CD4-positive, alpha-beta T cell (primary cell): ENCODE measurements around the gene GYPE. TPM values are rescaled to one million over a fixed set of nuclear protein-coding genes. Genes with fewer than 3 reads are reported as not detected.
"Not testable (repeated sequence)": the region's sequence is repeated elsewhere in the genome, so short reads cannot be mapped to it uniquely, and the experiment has no call there.

Experiments used
- ATAC-seq: fragments of 200-7000 bp; cut with Tn5 transposase; one replicate; pipeline ENCODE4 v1.10.0; 2022; ENCODE audit warnings: mild to moderate bottlenecking; ENCODE audit not compliant: poor library complexity
- CTCF ChIA-PET: fragments of 350-600 bp; sonication (Branson Sonifier 250); formaldehyde crosslinking; loops from one replicate; lab custom pipeline; 2021; ENCODE audit warnings: antibody characterized with exemption, inconsistent platforms; lab: Charles Lee
- POLR2A ChIA-PET: fragments of 350-600 bp; sonication (Branson Sonifier 250); formaldehyde crosslinking; loops from one replicate; lab custom pipeline; 2021; ENCODE audit warnings: antibody characterized with exemption, inconsistent platforms; lab: Charles Lee
- DNase-seq, 14 experiments: peaks; one replicate each; pipeline ENCODE4 v3.0.0-alpha.2; 2013 to 2020; ENCODE audit warnings: mixed read lengths in 2 of 14
- H3K27ac ChIP-seq, 2 donors: one replicate each; pipeline versions ENCODE4 v1.5.1 to v1.7.0; 2013; ENCODE audit warnings: low read length in 2 of 2, low read depth in 1 of 2, mild to moderate bottlenecking in 1 of 2
- H3K27me3 ChIP-seq, 2 experiments: 1 replicate in 1 of 2; 2 replicates in 1 of 2; pipeline versions ENCODE4 v1.6.1 to v1.7.0; 2013; ENCODE audit warnings: low read length in 2 of 2, control low read depth in 1 of 2, mild to moderate bottlenecking in 1 of 2, moderate library complexity in 1 of 2; ENCODE audit not compliant: insufficient read depth in 2 of 2, control insufficient read depth in 1 of 2
- H3K36me3 ChIP-seq: one replicate; pipeline ENCODE4 v1.6.1; 2013; ENCODE audit warnings: low read length, control low read depth; ENCODE audit not compliant: insufficient read depth
- H3K4me1 ChIP-seq: one replicate; pipeline ENCODE4 v1.6.1; 2013; ENCODE audit warnings: low read length, control low read depth; ENCODE audit not compliant: insufficient read depth
- H3K4me3 ChIP-seq: one replicate; pipeline ENCODE4 v1.5.1; 2013; ENCODE audit warnings: mild to moderate bottlenecking, low read length, moderate library complexity
- H3K9me3 ChIP-seq, 2 experiments: 1 replicate in 1 of 2; 2 replicates in 1 of 2; pipeline versions ENCODE4 v1.6.1 to v1.7.0; 2013; ENCODE audit warnings: low read length in 2 of 2, mild to moderate bottlenecking in 2 of 2, control low read depth in 1 of 2, moderate library complexity in 1 of 2; ENCODE audit not compliant: control insufficient read depth in 1 of 2, insufficient read depth in 1 of 2
- H3K27ac Mint-ChIP-seq: one replicate; pipeline ENCODE4 v1.8.0; 2020; ENCODE audit warnings: mixed read lengths
- H3K27me3 Mint-ChIP-seq: one replicate; pipeline ENCODE4 v1.8.0; 2021; ENCODE audit warnings: mixed read lengths
- H3K36me3 Mint-ChIP-seq: one replicate; pipeline ENCODE4 v1.8.0; 2021; ENCODE audit warnings: low read depth, mixed read lengths
- H3K4me1 Mint-ChIP-seq: one replicate; pipeline ENCODE4 v1.8.0; 2021; ENCODE audit warnings: low read depth, mixed read lengths
- H3K4me3 Mint-ChIP-seq: one replicate; pipeline ENCODE4 v1.8.0; 2020; ENCODE audit warnings: mild to moderate bottlenecking, mixed read lengths
- H3K9me3 Mint-ChIP-seq: one replicate; pipeline ENCODE4 v1.8.0; 2020; ENCODE audit warnings: mixed read lengths
- CTCF ChIP-seq: fragments of 200-600 bp; IDR thresholded peaks from one replicate; pipeline ENCODE4 v1.8.0; 2022; ENCODE audit warnings: antibody characterized with exemption, mild to moderate bottlenecking
- intact Hi-C, 2 experiments: fragments of 100-400 bp; cut with DNase I in 1 of 2; cut with micrococcal nuclease in 1 of 2; formaldehyde crosslinking; loops; one replicate each; pipeline versions ENCODE4 v1.15.1 to v1.9.0; 2023 to 2025; cut with DNase I, micrococcal nuclease
- total RNA-seq, 174 experiments: library from RNA in 2 of 174; stranded (reverse) in 2 of 174; gene quantifications; one replicate each; pipeline ENCODE4 v1.2.3 and lab custom pipeline; 2021 to 2026

Gene GYPE
- total RNA-seq, 2 experiments from 2014 or later = not detected

GRCh38 chr4:143883529-143883928, 21.8 kb downstream of the GYPE start:
- Histone ChIP-seq H3K27me3 (no peaks in the 10 kb centered on the region), H3K4me1 (no peaks in the 10 kb centered on the region), H3K27ac (no peak overlapping the region), H3K4me3 (no peak overlapping the region), H3K36me3 (no peaks in the 10 kb centered on the region), H3K9me3 (no peaks in the 10 kb centered on the region)
- Mint-ChIP-seq H3K9me3 (no peaks in the 10 kb centered on the region), H3K27me3 (no peaks in the 10 kb centered on the region), H3K4me3 (no peak overlapping the region), H3K36me3 (no peaks in the 10 kb centered on the region), H3K4me1 (no peaks in the 10 kb centered on the region), H3K27ac (no peak overlapping the region)
- no peak for ATAC-seq
- intact Hi-C loops = loop anchor here in 1 of 2 experiments (10.0 kb wide), 1 partner anchor 121 kb away; no protein-coding TSS in a partner anchor
- ChIA-PET CTCF (no interaction called here), POLR2A (no interaction called here)
- DNase-seq = no peak
- no peak for TF ChIP-seq CTCF

- Mint-ChIP-seq H3K36me3 (no peaks in the 10 kb centered on the region), H3K27ac (no peak overlapping the region), H3K9me3 (no peaks in the 10 kb centered on the region), H3K4me1 (no peaks in the 10 kb centered on the region), H3K4me3 (no peak overlapping the region), H3K27me3 (no peaks in the 10 kb centered on the region)
- H3K27ac ChIP-seq = no peak overlapping the region
- H3K9me3 ChIP-seq = no peaks in the 10 kb centered on the region
- no peaks in the 10 kb centered on the region for H3K27me3 ChIP-seq
- no peaks in the 10 kb centered on the region for H3K4me1 ChIP-seq
- no peak overlapping the region for H3K4me3 ChIP-seq
- no peaks in the 10 kb centered on the region for H3K36me3 ChIP-seq
- DNase-seq (no peak), ATAC-seq (no peak)
- ChIA-PET CTCF (no interaction called here), POLR2A (no interaction called here)
- intact Hi-C loops = loop anchor here in 1 of 2 experiments (10.0 kb wide), 1 partner anchor 122 kb away; no protein-coding TSS in a partner anchor
- no peak for TF ChIP-seq CTCF
Measured at GRCh38 chr4:143882892-143883291, 22.5 kb downstream of the GYPE start.

- POLR2A ChIA-PET, H3K27me3 ChIP-seq, DNase-seq, H3K9me3 ChIP-seq, H3K4me3 ChIP-seq, H3K36me3 Mint-ChIP-seq, H3K4me3 Mint-ChIP-seq, H3K36me3 ChIP-seq, ATAC-seq, H3K4me1 Mint-ChIP-seq, H3K9me3 Mint-ChIP-seq, CTCF ChIA-PET, H3K27ac ChIP-seq, H3K4me1 ChIP-seq, intact Hi-C loops, H3K27ac Mint-ChIP-seq, H3K27me3 Mint-ChIP-seq: not testable (repeated sequence)
Measured at GRCh38 chr4:143879561-143879960, 25.8 kb downstream of the GYPE start.

GRCh38 chr4:143875357-143875756, 30.0 kb downstream of the GYPE start:
- H3K4me3 Mint-ChIP-seq, intact Hi-C loops, ATAC-seq, H3K9me3 Mint-ChIP-seq, H3K4me3 ChIP-seq, CTCF ChIA-PET, H3K36me3 Mint-ChIP-seq, H3K27ac ChIP-seq, H3K27ac Mint-ChIP-seq, H3K4me1 Mint-ChIP-seq, H3K27me3 Mint-ChIP-seq, H3K9me3 ChIP-seq, DNase-seq, H3K27me3 ChIP-seq, H3K36me3 ChIP-seq, H3K4me1 ChIP-seq, POLR2A ChIA-PET: not testable (repeated sequence)

- H3K4me3 Mint-ChIP-seq, H3K4me3 ChIP-seq, H3K4me1 ChIP-seq, H3K27ac ChIP-seq, H3K9me3 ChIP-seq, H3K27me3 ChIP-seq, H3K36me3 Mint-ChIP-seq, H3K4me1 Mint-ChIP-seq, H3K36me3 ChIP-seq, intact Hi-C loops, H3K27me3 Mint-ChIP-seq, H3K27ac Mint-ChIP-seq, CTCF ChIA-PET, DNase-seq, ATAC-seq, H3K9me3 Mint-ChIP-seq, POLR2A ChIA-PET: not testable (repeated sequence)
Measured at GRCh38 chr4:143870523-143871268, 34.7 kb downstream of the GYPE start.

GRCh38 chr4:143869925-143870324, 35.4 kb downstream of the GYPE start:
- POLR2A ChIA-PET, H3K4me1 Mint-ChIP-seq, H3K27ac ChIP-seq: not testable (repeated sequence)

More at GRCh38 chr4:143869925-143870324, 35.4 kb downstream of the GYPE start:
- intact Hi-C loops, CTCF ChIA-PET, DNase-seq, H3K27me3 ChIP-seq, H3K27ac Mint-ChIP-seq, ATAC-seq, H3K4me3 Mint-ChIP-seq, H3K36me3 Mint-ChIP-seq, H3K9me3 ChIP-seq, H3K36me3 ChIP-seq, H3K4me3 ChIP-seq, H3K9me3 Mint-ChIP-seq, H3K4me1 ChIP-seq, H3K27me3 Mint-ChIP-seq: not testable (repeated sequence)
